Heart right ventricle (tissue), 16 donors: ENCODE data around the gene DEF6. TPM values are rescaled to one million over a fixed set of nuclear protein-coding genes. Genes with fewer than 3 reads are reported as not detected.

Experiments
- ATAC-seq, 8 donors: fragments of 200-7000 bp; cut with Tn5 transposase; one replicate each; pipeline ENCODE4 v1.9.1; 2020; ENCODE audit warnings: mild to moderate bottlenecking in 8 of 8, moderate library complexity in 8 of 8, moderate number of reproducible peaks in 1 of 8
- DNase-seq, 2 donors: peaks; one replicate each; pipeline ENCODE4 v3.0.0-alpha.2; 2020
- H3K27ac ChIP-seq, 10 donors: fragments of 200-600 bp; sonication (generic) in 2 of 10; one replicate each; pipeline versions ENCODE4 v1.5.0 to v1.8.0; 2020 to 2022; ENCODE audit warnings: mild to moderate bottlenecking in 3 of 10
- H3K27me3 ChIP-seq, 7 donors: fragments of 200-600 bp; one replicate each; pipeline ENCODE4 v1.8.0; 2021 to 2022; ENCODE audit warnings: mild to moderate bottlenecking in 2 of 7
- H3K36me3 ChIP-seq, 9 donors: fragments of 200-600 bp; sonication (generic) in 1 of 9; one replicate each; pipeline versions ENCODE4 v1.5.0 to v1.8.0; 2020 to 2022; ENCODE audit warnings: mild to moderate bottlenecking in 2 of 9
- H3K4me1 ChIP-seq, 9 donors: fragments of 200-600 bp; sonication (generic) in 1 of 9; one replicate each; pipeline versions ENCODE4 v1.5.0 to v1.8.0; 2020 to 2022; ENCODE audit warnings: mild to moderate bottlenecking in 4 of 9
- H3K4me3 ChIP-seq, 10 donors: fragments of 200-600 bp; sonication (generic) in 2 of 10; one replicate each; pipeline versions ENCODE4 v1.5.0 to v1.8.0; 2020 to 2022; ENCODE audit warnings: mild to moderate bottlenecking in 7 of 10, moderate library complexity in 2 of 10
- H3K9me3 ChIP-seq, 11 donors: fragments of 200-600 bp in 10 of 11; sonication (generic) in 2 of 11; one replicate each; pipeline versions ENCODE4 v1.5.0 to v1.8.0; 2013 to 2022; ENCODE audit warnings: mild to moderate bottlenecking in 2 of 11, control low read depth in 1 of 11, moderate library complexity in 1 of 11
- WGBS, 2 donors: extraction: QIAGEN DNeasy Blood & Tissue Kit; methylation state at CpG; one replicate each; pipeline ENCODE4 v1.1.7; 2013; ENCODE audit warnings: inconsistent platforms in 1 of 2; 5-methylcytosine and 5-hydroxymethylcytosine counted together
- intact Hi-C, 10 donors: fragments of 100-400 bp; cut with DNase I; formaldehyde crosslinking; loops; one replicate each; pipeline versions ENCODE4 v1.11.1 to v1.14.2; 2022
- polyA plus RNA-seq, 2 donors: library from polyadenylated mRNA; stranded (reverse); fragments of 200-250 nt; gene quantifications; one replicate each; pipeline ENCODE4 v1.2.3, GENCODE V29; 2013
- total RNA-seq, 10 donors: library from RNA; stranded (reverse); fragmentation: NEBNext Ultra II Directional in 3 of 10; extraction: Animal tissue kit (Norgen Biotek cat#: 25700) in 3 of 10; gene quantifications; one replicate each; pipeline versions ENCODE4 v1.2.1 to v1.2.4, GENCODE V29; 2021 to 2023
- TF ChIP-seq, protein P1 (sequence below), 9 donors: fragments of 200-600 bp; sonication (generic) in 2 of 9; IDR thresholded peaks; one replicate each; pipeline versions ENCODE4 v1.5.0 to v1.8.0; 2021 to 2022; ENCODE audit warnings: antibody characterized with exemption in 9 of 9, mild to moderate bottlenecking in 5 of 9, moderate library complexity in 1 of 9
- donor health status: Arrhythmogenic right ventricular cardiomyopathy.
- donor health status: ischemic (EF 13 %, LVEDD 7.1; RV severe dilation, severe dysfunction).
- donor health status: healthy with polysubstance abuse.
- donor health status: DM: no; HTN: yes; CAD: no.
- donor health status: DM: no; HTN: no; CAD: no.
- donor health status: ischemic (EF 25% LVEDD 6.9; RV normal size, moderate dysfunction).
- donor health status: ischemic (EF 25% LVEDD 5.7; RV mildly dilated, moderate dysfunction).
- donor health status: healthy.
- donor health status: DM: yes; HTN: yes; CAD: no.
- donor health status: Ischemic cardiomyopathy.
- donor health status: ischemic (EF 35%, LVEDD 5.7; RV mildly dilated, moderate dysfunction).
- donor health status: nonischemic (EF 11% LVEDD 7.7; RV severe dilation, severe dysfunction).
- donor health status: DM: yes; HTN: yes; CAD: no.
- donor health status: PGD.
- donor health status: ischemic (EF 29% LVEDD 5.4; RV normal size, mild dysfunction).
- donor health status: nonischemic (EF 23%, LVEDD 6.1; RV moderate dilation, normal function).

The DEF6 gene
- total and polyA plus RNA-seq, 12 donors, result 0.62 to 8.8 (median 0.99) TPM

DNA sequence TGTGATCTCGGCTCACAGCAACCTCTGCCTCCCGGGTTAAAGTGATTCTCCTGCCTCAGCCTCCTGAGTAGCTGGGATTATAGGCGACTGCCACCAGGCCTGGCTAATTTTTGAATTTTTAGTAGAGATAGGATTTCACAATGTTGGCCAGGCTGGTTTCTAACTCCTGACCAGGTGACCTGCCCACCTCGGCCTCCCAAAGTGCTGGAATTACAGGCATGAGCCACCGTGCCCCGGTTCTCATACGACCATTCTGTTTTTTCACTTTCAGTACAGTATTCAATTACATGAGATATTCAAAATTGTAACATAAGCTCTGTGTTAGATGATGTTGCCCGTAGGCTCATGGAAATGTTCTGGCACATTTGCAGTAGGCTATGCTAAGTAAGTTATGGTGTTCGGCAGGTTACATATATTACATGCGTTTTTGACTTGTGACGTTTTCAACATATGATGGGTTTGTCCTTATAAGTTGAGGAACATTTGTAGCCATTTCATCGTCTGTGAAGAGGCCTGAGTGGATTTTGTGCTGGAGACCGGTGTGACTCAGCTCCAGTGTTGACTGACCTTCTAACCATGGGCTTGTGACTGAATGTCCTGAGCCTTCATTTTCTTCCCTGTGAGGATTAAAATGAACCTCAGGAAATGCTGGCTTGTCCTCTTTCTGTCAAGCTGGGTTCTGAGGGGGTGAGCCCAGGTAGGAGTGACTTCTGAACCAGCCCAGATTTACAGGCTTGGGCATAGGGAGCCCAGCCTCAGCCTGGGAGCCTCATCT, 56.9 kb downstream of the DEF6 start:
- no peak overlapping the region for H3K4me3 ChIP-seq
- TF ChIP-seq, protein P1, sequence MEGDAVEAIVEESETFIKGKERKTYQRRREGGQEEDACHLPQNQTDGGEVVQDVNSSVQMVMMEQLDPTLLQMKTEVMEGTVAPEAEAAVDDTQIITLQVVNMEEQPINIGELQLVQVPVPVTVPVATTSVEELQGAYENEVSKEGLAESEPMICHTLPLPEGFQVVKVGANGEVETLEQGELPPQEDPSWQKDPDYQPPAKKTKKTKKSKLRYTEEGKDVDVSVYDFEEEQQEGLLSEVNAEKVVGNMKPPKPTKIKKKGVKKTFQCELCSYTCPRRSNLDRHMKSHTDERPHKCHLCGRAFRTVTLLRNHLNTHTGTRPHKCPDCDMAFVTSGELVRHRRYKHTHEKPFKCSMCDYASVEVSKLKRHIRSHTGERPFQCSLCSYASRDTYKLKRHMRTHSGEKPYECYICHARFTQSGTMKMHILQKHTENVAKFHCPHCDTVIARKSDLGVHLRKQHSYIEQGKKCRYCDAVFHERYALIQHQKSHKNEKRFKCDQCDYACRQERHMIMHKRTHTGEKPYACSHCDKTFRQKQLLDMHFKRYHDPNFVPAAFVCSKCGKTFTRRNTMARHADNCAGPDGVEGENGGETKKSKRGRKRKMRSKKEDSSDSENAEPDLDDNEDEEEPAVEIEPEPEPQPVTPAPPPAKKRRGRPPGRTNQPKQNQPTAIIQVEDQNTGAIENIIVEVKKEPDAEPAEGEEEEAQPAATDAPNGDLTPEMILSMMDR (IDR thresholded peaks at IDR 0.05), result no peak
- no peak overlapping the region for H3K27ac ChIP-seq
- H3K36me3 ChIP-seq, result peaks cover 0 to 77% (median 11%) of the 10 kb centered on the region in 9 donors
- no peak for DNase-seq
- 95 to 98% methylated on average over 13 of the region's 13 CpGs for WGBS, 2 donors
- intact Hi-C loops, result no loop called here
- ATAC-seq, result no peak
- no peaks in the 10 kb centered on the region for H3K27me3 ChIP-seq
- H3K9me3 ChIP-seq, result no peaks in the 10 kb centered on the region
- peaks cover 3 to 32% (median 23%) of the 10 kb centered on the region in 9 donors for H3K4me1 ChIP-seq

DNA sequence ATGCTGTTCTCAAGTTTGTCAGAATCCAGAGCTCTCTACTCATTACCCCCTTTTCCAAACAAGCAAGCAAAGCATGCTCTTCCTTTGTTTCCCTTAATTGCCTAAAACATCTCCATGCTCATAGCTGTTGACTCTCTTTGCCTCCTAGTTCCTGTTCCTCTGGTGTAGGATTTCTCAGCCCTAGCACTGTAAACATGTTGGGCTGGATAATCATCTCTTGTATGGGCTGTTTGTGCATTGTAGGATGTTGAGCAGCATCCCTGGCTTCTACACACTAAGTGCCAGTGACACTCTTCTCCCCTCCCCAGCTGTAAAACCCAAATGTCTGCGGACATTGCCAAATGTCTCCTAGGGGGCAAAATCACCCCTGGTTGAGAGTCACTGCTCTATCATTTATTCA, 58.8 kb downstream of the DEF6 start:
- WGBS, 2 donors, result 90 to 95% methylated on average over 1 of the region's 1 CpG
- Histone ChIP-seq H3K36me3 (peaks cover 0 to 60% (median 11%) of the 10 kb centered on the region in 9 donors), H3K27ac (no peak overlapping the region), H3K4me1 (peaks cover 11 to 51% (median 39%) of the 10 kb centered on the region in 9 donors), H3K9me3 (no peaks in the 10 kb centered on the region), H3K27me3 (no peaks in the 10 kb centered on the region), H3K4me3 (no peak overlapping the region)
- DNase-seq (no peak), ATAC-seq (no peak)
- intact Hi-C loops, result no loop called here
- TF ChIP-seq, protein P1 (IDR thresholded peaks at IDR 0.05), result no peak

DNA sequence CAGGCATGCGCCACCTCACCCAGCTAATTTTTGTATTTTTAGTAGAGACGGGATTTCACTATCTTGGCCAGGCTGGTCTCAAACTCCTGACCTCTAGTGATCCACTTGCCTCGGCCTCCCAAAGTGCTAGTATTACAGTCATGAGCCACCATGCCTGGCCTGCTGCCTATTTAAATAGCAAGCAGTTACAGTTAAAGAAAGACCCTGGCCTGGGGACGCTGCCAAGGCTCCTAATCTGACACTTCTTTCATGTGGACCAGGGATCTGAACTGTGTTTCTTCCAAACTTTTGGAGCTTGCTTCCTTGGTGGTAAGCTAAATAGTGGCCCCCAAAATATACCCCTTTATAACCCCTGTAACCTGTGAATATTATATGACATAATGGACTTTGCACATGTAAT, 60.1 kb downstream of the DEF6 start:
- Histone ChIP-seq H3K9me3 (no peaks in the 10 kb centered on the region), H3K4me3 (no peak overlapping the region), H3K27ac (peak overlapping the region in 1 of 10 donors; percentile 65), H3K36me3 (peaks cover 0 to 48% (median 3%) of the 10 kb centered on the region in 9 donors), H3K27me3 (no peaks in the 10 kb centered on the region), H3K4me1 (peaks cover 11 to 63% (median 46%) of the 10 kb centered on the region in 9 donors)
- 53 to 61% methylated on average over 4 of the region's 4 CpGs for WGBS, 2 donors
- intact Hi-C loops, result no loop called here
- TF ChIP-seq, protein P1 (IDR thresholded peaks at IDR 0.05), result no peak
- ATAC-seq (no peak), DNase-seq (no peak)

DNA sequence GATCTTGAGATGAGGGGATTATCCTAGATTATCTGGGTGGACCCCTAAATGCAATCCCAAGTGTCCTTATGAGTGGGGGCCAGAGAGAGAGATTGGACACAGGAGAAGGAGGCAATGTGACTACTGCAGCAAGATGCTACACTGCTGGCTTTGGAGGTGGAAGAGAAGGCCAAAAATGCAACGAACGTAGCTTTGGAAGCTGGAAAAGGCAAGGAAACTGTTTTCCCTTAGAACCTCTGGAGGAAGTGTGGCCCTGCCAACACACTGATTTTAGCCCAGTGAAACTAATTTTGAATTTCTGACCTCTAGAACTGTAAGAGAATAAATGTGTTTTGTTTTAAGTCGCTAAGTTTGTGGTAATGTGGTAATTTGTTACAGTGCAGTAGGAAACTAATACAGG, 60.5 kb downstream of the DEF6 start:
- intact Hi-C loops, result no loop called here
- ATAC-seq (no peak), DNase-seq (no peak)
- Histone ChIP-seq H3K27ac (peak overlapping the region in 6 of 10 donors; percentile 23 to 65 (median 59)), H3K36me3 (peaks cover 0 to 44% (median 3%) of the 10 kb centered on the region in 9 donors), H3K4me1 (peaks cover 11 to 67% (median 49%) of the 10 kb centered on the region in 9 donors), H3K9me3 (no peaks in the 10 kb centered on the region), H3K27me3 (no peaks in the 10 kb centered on the region), H3K4me3 (no peak overlapping the region)
- WGBS, 2 donors, result 41 to 45% methylated on average over 3 of the region's 3 CpGs
- TF ChIP-seq, protein P1 (IDR thresholded peaks at IDR 0.05), result no peak
